ENCODE measurements around the gene GPX6. TPM values are rescaled to one million over a fixed set of nuclear protein-coding genes. Genes with fewer than 3 reads are reported as not detected.

GPX6 gene
- total and polyA plus RNA-seq, 2 of the 13 experiments (the other 11 are each of a cell fraction or from before 2014, with no cell fraction given) = not detected

DNA sequence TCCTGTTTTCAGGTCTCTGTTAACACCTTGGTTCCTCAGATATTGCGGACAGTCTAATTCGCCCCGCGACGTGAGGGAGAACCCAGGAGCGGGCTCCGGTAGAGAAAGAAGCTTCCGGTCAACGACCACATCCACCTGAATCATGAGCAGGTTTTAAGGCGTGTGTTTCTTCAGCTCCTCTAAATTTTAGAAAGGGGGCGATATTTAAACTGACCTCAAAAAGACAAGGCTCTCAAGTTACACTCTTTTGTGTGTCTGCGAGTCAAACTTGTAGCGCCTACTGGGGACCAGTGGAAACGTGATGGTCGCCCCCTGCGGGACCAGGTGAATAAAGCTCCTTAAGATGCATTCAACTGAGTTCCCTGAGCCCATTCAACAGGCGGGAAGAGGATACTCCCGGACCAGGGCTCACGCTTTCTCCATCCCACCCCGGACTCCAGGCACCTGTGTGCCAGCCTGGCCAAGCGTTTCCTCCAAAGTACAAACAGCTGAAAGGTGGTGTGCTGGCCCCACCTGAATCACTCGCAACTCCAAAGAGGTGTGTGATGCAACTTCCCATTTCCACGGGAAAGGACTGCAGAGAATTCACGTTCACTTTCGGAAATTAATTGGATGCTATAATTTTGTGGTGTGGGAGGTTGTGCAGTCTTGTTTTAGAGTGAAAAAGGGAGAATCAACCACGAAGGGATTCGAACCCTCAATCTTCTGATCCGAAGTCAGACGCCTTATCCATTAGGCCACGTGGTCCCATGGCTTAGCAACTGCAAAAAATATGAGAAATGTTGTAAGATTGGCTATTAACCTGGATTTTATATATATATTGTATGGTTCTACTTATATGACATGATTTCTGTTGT, 27.1 kb upstream of the GPX6 start (continued):
- TF ChIP-seq TOPORS (CRISPR knock-in tag; IDR thresholded peaks at IDR 0.05) (peak; percentile 84; the same call in 1 of the 2 replicates), ZSCAN20 (CRISPR knock-in tag; IDR thresholded peaks at IDR 0.05; ENCODE audit: borderline replicate concordance) (no peak), NFRKB (IDR thresholded peaks at IDR 0.05) (no peak), ZNF484 (CRISPR knock-in tag; IDR thresholded peaks at IDR 0.05; ENCODE audit: borderline replicate concordance, low read depth) (no peak), ZNF563 (CRISPR knock-in tag; IDR thresholded peaks at IDR 0.05) (0 out of 2 replicates have a peak, but pooled peaks have one; percentile 61), SOX13 (IDR thresholded peaks at IDR 0.05) (no peak), SOX13 (CRISPR knock-in tag; conservative IDR thresholded peaks at IDR 0.05 in 1 of 2, IDR thresholded peaks at IDR 0.05 in 1 of 2) (no peak; a peak in 1 of 4 replicates), ZNF672 (CRISPR knock-in tag; IDR thresholded peaks at IDR 0.05) (no peak), ZNF274 (CRISPR knock-in tag; IDR thresholded peaks at IDR 0.05) (peak; percentile 72), SIX1 (CRISPR knock-in tag; IDR thresholded peaks at IDR 0.05; ENCODE audit: borderline replicate concordance) (peak; percentile 83), EZH2 (conservative IDR thresholded peaks at IDR 0.05; ENCODE audit: low read depth, low read length) (no peak), HNRNPUL1 (IDR thresholded peaks at IDR 0.05; ENCODE audit: low read depth, low read length) (no peak), ZNF773 (CRISPR knock-in tag; IDR thresholded peaks at IDR 0.05; ENCODE audit: borderline replicate concordance) (no peak), MAFK (conservative IDR thresholded peaks at IDR 0.05 in 1 of 2, IDR thresholded peaks at IDR 0.05 in 1 of 2; ENCODE audit: low read length in 2 of 2) (no peak), HNF4A (CRISPR knock-in tag; IDR thresholded peaks at IDR 0.05) (no peak), ZMYM4 (CRISPR knock-in tag; IDR thresholded peaks at IDR 0.05) (peak; percentile 46; the same call in 1 of the 2 replicates), ZFX (CRISPR knock-in tag; IDR thresholded peaks at IDR 0.05; ENCODE audit: low read depth) (peak; percentile 8; the same call in 1 of the 2 replicates), ZNF263 (CRISPR knock-in tag; IDR thresholded peaks at IDR 0.05) (no peak), ZNF136 (CRISPR knock-in tag; IDR thresholded peaks at IDR 0.05; ENCODE audit: low read depth) (no peak)
- TF ChIP-seq, protein P1, sequence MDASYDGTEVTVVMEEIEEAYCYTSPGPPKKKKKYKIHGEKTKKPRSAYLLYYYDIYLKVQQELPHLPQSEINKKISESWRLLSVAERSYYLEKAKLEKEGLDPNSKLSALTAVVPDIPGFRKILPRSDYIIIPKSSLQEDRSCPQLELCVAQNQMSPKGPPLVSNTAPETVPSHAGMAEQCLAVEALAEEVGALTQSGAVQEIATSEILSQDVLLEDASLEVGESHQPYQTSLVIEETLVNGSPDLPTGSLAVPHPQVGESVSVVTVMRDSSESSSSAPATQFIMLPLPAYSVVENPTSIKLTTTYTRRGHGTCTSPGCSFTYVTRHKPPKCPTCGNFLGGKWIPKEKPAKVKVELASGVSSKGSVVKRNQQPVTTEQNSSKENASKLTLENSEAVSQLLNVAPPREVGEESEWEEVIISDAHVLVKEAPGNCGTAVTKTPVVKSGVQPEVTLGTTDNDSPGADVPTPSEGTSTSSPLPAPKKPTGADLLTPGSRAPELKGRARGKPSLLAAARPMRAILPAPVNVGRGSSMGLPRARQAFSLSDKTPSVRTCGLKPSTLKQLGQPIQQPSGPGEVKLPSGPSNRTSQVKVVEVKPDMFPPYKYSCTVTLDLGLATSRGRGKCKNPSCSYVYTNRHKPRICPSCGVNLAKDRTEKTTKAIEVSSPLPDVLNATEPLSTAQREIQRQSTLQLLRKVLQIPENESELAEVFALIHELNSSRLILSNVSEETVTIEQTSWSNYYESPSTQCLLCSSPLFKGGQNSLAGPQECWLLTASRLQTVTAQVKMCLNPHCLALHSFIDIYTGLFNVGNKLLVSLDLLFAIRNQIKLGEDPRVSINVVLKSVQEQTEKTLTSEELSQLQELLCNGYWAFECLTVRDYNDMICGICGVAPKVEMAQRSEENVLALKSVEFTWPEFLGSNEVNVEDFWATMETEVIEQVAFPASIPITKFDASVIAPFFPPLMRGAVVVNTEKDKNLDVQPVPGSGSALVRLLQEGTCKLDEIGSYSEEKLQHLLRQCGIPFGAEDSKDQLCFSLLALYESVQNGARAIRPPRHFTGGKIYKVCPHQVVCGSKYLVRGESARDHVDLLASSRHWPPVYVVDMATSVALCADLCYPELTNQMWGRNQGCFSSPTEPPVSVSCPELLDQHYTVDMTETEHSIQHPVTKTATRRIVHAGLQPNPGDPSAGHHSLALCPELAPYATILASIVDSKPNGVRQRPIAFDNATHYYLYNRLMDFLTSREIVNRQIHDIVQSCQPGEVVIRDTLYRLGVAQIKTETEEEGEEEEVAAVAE (CRISPR knock-in tag; IDR thresholded peaks at IDR 0.05; ENCODE audit: borderline replicate concordance) = no peak
- TF ChIP-seq, protein P2, sequence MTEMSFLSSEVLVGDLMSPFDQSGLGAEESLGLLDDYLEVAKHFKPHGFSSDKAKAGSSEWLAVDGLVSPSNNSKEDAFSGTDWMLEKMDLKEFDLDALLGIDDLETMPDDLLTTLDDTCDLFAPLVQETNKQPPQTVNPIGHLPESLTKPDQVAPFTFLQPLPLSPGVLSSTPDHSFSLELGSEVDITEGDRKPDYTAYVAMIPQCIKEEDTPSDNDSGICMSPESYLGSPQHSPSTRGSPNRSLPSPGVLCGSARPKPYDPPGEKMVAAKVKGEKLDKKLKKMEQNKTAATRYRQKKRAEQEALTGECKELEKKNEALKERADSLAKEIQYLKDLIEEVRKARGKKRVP (CRISPR knock-in tag; IDR thresholded peaks at IDR 0.05) = peak in 1 of 2 experiments; percentile 85; a peak in 2 of 4 replicates
- TF ChIP-seq, protein P3, sequence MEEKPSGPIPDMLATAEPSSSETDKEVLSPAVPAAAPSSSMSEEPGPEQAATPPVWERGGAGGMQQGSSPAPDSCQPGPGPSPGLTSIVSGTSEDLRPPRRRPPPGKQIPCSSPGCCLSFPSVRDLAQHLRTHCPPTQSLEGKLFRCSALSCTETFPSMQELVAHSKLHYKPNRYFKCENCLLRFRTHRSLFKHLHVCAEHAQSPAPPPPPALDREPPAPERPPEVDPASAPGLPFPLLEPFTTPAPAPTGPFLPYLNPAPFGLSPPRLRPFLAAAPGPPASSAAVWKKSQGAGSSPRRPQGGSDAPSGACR (CRISPR knock-in tag; IDR thresholded peaks at IDR 0.05) = no peak
